GM21381 (cell line): ENCODE measurements around the gene SYT13.

ENCODE experiments used
- ATAC-seq: cut with Tn5 transposase; IDR thresholded peaks from one replicate; pipeline ENCODE4 v1.9.1; 2021; ENCODE audit warnings: mild to moderate bottlenecking, moderate library complexity; ENCODE audit not compliant: unreplicated experiment

Gene SYT13

GRCh38 chr11:45224766-45225165, 61.4 kb downstream of the SYT13 start:
- no peak for ATAC-seq

GRCh38 chr11:45223496-45223895, 62.6 kb downstream of the SYT13 start:
- ATAC-seq: no peak

DNA sequence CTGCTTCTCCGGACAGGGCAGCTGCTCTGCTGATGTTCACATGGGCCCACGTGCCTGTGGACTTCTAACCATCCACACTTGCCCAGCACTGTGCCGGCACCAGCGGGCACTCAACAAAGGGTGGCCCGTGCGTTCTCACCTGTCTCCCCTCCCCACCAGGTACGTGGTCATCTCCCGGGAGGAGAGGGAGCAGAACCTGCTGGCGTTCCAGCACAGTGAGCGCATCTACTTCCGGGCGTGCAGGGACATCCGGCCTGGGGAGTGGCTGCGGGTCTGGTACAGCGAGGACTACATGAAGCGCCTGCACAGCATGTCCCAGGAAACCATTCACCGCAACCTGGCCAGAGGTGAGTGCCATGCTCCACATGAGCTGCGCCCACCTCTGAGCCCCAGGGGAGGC, 66.7 kb downstream of the SYT13 start:
- ATAC-seq: no peak

- no peak for ATAC-seq
These were observed 67.4 kb downstream of the SYT13 start for GRCh38 chr11:45218705-45219104.

GRCh38 chr11:45217991-45218390, 68.2 kb downstream of the SYT13 start:
- no peak for ATAC-seq

- ATAC-seq: no peak
These were observed 69.2 kb downstream of the SYT13 start for GRCh38 chr11:45216901-45217300.

- no peak for ATAC-seq
These were observed 70.1 kb downstream of the SYT13 start for GRCh38 chr11:45216031-45216430.

GRCh38 chr11:45215098-45215865, 70.9 kb downstream of the SYT13 start:
- ATAC-seq: no peak

GRCh38 chr11:45213717-45214116, 72.4 kb downstream of the SYT13 start:
- ATAC-seq: no peak

DNA sequence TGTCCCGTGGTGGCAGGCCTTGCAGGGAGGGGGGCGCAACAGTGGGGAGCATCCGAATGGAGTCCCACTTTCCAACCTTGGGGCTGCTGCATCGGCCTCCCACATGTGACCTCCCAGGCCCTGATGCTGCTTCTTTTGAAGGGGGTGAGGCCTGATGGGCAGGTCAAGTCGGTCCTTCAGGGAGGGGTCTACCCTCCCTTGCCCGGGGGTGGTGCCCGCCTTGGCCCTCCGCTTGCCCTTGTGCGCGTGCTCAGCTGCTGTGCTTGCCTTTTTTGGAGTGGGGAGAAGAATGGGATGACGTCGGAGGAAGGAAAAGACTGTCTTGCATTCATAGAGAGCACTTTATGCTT, 72.8 kb downstream of the SYT13 start:
- ATAC-seq: no peak

DNA sequence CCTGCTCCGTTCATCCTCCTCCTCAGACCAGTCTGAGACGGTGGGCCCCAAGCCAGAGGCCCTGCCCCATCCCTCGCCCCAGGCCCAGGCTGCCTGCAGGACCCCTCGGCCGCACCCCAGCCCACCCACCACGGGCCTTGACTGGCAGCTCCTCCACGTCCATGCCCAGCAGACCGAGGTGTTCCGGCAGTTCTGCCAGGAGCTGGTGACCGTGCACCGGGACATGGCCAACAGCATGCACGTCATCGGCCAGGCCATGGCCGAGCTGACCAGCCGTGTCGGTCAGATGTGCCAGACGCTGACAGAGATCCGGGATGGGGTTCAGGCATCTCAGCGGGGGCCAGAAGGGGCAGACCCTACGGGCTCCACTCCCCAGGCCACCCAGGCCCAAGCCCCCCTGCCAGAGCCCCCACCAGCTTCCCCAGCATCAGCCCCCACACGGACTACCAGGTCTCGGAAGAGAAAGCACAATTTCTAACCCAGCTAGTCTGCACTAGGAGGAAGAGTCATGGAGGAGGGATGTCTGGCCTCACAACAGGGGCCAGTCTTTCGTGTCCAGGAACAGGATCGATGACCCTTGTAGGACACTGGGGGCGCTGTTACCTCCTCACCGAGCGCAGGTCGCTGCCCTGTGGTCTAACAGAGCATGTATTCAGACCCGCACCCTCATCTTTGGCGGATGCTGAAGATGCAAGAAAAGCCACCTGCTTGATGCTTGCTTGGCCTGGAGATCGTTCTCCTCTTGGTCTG, 73.4 kb downstream of the SYT13 start:
- no peak for ATAC-seq

GRCh38 chr11:45211732-45212131, 74.4 kb downstream of the SYT13 start:
- ATAC-seq: no peak

- ATAC-seq: no peak
These were observed 75.3 kb downstream of the SYT13 start for GRCh38 chr11:45210846-45211245.

DNA sequence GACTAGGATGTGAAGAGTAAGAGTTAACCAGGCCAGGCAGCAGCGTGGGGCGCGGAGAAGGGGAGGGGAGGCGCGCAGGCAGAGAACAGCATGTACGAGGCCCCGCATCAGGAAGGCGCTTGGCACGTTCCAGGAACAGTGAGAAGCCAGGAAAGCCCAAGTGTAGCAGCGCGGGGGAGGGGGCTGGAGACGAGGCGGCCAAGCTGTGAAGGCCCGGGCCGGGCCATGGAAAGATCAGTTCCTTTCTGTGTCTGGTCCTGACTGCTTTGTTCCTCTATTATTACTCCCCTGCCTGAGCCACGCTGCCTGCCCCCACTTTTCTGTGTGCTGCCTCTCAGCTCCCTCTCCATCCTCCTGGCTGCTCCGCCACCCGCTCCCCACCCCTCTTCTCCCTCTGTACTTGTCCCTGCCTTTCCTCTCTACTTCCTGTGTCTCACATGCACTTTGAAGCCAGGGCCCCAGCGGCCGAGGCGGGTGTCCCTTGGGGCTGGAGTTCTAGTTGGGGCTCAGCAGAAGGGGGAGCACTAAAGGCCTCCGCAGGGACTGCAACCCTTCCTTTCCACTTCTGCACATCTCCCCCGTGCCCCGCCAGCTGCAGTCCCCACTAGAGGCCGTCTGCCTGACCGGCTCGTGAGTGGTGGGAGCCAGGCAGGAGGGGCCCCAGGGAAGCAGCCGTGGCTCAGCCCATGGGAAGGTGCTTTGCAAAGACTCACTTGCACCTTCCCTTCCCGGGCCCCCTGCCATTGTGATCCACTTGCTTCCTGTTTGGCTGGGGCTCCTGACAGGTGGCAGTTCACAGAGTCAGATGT, 76.0 kb downstream of the SYT13 start:
- no peak for ATAC-seq

DNA sequence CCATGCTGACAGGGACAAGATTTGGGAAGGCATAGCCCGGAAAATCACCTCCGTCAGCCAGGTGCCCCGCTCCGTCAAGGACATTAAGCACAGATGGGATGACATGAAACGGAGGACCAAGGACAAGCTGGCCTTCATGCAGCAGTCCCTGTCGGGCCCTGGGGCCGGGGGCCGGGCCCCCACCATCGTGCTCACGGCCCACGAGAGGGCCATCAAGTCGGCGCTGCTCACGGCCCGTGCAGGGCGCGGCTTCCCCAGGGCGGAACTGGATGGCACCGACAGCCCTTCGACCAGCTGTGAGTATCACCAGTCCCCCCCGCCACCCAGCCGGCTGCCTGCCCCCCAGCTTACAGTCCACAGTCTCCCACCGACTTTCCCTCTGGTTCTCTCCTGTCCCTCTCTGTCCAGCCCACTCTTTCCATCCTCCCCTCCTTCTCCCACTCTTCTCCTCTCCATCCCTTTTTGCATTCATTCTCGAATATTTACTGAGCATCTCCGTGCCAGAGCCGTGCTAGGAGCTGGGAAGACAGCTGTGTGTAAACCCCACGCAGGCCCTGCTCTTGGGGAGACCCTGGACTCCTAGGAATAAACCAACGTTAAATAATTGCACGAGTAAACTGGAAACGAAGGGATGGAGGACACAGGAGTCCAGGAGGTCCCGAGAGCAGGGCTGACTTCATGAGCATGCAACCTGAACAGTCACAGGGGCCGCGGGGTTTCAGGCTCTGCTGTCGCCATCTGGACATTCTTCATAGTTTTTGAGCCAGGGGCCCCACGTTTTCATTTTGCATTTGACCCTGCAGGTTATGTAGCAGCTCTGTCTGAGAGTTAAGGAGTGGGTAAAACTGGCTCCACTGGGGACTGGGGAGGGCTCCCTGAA, 76.9 kb downstream of the SYT13 start:
- no peak for ATAC-seq

DNA sequence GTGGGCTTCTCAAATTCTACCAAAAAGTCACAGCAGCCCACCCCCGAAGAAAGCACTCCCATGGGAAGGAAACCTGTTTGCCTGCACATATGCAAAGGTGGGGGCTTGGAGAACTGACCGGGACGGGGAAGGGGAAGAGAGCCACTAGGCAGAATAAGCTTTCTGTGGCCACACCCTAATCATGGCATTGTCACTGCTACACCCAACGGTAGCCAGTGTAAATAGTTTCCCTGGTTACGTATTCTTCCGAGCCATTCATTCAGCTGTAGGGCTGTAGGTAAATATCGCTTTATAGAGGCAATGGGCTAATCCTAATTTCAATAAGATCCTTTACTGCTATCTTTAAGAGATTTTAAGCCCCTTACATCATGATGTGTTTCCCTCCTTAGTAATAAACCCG, 78.0 kb downstream of the SYT13 start:
- ATAC-seq: no peak

- ATAC-seq: no peak
These were observed 80.2 kb downstream of the SYT13 start for GRCh38 chr11:45205978-45206377.

DNA sequence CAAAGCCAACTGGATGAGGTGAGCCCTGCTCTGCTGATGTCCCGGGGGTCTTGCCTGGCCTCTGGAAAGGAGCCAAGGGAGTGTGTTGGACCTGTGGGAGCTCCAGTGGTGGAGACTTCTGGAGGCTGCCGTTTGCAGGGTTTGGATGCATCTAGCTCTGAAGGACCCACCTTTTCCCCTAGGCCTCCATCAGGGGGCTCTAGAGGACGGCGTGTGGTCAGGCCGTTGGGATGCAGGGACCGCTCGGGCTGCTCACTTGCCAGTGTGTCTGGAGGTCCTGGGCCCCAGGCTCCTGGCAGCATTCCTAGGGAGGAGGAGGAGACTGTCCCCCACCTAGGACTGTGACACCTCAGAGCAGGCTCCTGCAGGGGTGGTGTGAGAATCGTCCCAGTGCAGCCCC, 81.4 kb downstream of the SYT13 start:
- no peak for ATAC-seq

DNA sequence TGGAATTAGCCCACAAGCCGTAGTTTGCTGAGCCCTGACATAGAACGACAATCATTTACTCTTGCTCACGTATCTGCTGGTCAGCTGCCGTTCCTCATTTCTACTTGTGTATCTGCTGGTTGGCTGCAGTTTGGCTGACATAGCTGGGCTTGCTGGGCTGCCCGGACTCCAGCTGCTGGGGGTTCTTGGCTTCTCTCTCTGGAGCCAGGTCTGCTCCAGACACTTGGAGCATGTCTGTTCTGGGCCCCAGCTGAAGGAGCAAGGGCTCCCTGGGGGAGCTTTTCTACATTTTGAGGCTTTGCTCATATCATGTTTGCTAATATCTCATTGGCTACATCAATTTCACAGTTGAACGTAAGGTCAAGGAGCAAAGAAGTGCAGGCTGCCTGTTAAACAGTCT, 92.4 kb downstream of the SYT13 start:
- no peak for ATAC-seq
